Femur (tissue), 1 donor: ENCODE results near the gene CERS1.

Source experiments
- DNase-seq: peaks from one replicate; pipeline ENCODE4 v3.0.0-alpha.2; 2017

Gene CERS1

DNA sequence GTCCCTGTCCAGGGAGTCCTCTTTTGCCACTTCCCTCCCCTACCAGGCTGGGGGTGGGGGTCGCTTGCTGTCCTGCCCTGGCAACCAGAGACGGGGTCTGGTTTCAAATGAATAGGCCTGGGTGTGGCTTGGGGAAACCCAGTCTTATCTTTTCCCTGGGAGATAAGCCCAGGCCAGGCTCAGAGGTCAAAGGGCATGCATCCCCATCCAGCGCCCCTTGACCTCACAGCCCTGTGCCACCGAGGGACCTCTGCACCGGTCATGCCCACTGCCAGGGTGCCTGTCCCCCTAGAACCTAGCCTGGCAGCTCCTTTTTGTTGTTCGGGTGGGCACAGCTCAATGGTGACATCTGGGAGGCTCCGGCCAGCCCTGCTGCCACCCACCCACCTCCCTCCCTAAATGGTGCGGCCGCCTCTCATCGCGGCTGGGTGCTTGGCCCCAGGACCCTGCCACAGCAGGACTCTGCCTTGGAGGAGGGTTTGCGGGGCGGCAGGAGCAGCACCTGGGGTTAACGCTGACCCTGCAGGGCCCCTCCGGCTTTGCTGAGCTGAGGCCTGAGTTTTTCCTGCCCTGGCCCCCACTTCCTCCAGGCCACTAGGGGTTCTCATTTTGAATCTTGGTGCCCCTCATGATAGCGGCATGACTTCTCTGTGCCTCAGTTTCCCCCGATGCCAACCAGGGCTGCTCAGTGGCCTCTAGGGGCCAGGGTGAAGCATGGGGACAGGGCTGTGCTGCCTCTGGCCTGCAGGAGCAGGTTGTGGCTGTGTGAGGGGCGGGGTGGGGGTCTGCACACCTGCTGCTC lies 2.9 kb upstream of the CERS1 start:
- no peak for DNase-seq

DNA sequence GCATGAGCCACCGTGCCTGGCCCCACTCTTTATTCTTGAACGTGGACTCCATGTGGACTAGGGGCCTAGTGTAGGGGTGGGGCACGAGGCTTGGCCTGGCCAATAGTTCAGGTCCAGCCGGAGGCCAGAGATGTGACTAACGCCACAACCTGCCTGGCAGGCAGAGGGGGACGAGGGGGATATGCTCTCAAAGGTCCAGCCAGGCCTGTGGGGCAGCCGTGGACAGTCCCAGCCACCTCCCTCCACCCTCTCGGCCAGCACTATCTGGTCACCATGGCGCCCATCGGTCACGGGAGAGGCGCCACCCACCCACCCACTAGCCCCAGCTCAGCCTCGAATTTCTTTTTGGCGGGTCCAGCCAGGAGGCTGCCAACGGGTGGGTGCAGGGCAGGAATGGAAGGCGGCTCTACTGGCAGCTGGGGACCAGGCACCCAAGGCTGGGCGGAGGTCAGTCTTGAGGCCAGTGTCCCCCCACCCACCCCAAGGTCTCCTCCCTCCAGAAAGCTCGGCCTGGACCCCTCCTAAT lies 2.2 kb upstream of the CERS1 start:
- DNase-seq, result no peak

DNA sequence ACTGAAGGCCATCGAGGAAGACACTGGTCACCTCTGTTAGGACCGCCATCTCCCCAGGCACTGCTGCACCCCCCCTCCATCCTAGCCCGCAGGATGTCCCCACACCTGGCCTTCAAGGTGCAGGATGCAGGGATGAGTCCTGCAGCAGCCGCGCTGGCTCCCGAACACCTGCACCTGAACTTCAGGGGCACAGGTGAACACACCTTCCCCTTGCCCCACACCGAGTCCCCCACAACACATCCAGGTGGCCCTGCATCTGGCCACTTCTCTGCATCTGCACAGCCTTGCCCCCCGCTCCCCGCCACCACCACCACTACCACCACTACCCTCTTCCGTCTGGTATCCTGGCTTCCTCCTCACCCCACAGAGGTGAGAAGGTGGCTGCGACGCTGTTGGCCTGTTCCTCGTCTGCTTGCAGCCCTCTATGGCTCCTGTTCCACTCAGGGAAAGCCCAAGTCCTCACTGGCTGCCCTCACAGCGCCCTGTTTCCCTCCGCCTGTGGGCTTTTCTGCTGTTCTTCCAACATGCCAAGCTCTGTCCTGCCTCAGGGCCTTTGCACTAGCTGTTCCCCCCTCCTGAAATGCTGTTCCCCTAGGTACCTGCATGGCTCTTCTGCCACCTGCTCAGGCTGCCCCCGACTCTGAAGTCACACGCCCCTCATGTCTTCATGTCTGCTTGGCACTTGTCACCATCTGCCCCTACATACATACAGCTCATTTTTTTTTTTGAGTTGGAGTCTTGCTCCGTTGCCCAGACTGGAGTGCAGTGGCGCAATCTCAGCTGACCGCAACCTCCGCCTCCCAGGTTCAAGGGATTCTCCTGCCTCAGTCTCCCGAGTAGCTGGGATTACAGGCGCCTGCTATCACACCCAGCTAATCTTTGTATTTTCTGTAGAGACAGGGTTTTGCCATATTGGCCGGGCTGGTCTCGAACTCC lies 1.4 kb upstream of the CERS1 start:
- no peak for DNase-seq

DNA sequence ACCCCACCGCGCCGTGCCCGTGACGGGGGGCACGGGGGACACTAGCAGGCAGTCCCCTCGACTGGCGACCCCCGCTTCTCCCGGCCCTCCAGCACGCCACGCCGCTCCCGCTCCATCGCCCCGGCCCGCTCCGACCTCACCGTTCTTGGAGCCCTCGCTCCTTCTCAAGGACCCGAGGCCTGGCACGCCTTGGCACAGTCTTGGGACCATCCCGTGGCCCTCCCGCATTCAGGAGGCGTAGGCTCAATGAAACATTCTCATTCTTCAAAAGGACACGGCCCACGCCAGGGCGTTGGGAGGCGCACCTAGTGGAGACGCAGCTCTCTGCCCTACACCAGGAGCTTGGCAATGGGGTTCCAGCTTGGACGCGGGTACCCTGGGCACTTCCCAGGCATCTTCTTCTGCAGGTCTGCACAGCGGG lies 473 bp upstream of the CERS1 start:
- DNase-seq, result peak; percentile 46

DNA sequence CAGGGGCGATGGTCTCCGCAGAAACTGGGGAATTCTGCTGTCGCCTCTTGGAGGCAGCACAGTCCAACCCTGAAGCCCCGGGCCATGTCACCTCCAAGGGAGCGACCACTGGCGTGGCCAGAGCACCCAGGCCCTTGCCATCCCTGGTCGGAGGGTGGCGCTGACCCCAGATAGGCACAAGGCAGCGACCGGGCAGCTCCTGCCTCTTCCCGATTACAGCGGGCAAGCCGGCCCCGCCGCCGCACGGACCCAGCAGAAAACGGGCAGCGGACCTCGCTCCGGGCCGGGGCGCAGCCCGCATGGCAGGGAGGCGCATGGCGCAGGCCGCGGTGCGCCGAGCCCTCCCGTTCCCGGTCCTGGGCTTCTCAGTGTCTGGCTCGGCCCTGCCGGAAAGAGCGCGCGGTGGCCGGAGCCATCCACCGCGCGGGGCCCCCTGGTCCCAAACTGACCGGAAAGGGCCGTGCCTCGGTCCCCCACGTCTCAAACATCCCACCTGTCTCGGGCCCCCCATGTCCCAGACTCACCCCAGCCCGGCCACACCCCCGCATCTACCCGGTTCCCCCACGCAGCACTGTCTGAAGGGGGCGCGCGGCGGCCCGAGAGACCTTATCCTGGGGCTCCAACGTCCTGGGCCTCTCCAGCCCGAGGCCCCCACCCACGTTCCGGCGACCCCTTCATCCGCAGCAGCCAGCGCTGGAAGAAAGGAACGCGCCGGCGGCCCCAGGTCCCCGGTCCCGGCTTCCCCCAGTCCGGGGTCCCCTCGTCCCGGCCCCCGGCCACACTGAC lies 727 bp downstream of the CERS1 start:
- peak; percentile 70 for DNase-seq

- DNase-seq, result peak; percentile 90
These were observed 1.5 kb downstream of the CERS1 start for GRCh38 chr19:18894254-18895037.

GRCh38 chr19:18893587-18894253 lies 2.2 kb downstream of the CERS1 start:
- peak; percentile 56 for DNase-seq

DNA sequence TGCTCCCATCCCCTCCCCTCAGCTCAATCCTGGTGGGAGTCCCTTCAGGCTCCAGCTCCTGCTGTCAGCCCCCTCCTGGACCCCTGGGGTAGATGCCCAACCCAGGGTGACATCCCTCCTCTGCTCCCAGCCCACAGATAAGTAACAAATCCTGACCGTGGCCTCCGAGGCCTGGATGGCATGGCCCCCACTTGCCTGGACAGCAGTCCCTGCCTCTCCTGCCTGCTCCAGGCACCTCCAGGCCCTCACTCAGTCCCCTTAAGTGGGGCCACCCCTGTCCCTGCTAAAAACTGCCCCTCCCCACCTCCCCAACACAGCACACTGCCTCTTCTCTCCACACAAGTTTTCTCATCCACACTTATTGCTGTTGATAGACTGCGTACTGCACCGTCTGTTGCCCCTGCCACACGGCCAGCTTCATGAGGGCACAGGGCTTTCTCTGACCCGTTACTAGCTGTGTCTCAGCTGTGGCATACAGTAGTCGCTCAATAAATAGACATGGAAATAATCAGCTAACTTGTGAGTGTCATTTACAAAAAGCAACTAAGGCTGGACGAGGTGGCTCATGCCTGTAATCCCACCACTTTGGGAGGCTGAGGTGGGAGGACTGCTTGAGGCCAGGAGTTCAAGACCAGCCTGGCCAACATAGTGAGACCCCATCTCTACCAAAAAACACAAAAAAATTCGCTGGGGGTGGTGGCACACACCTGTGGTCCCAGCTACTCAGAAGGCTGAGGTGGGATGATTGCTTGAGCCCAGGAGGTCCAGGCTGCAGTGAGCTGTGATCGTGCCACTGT lies 5.8 kb downstream of the CERS1 start:
- no peak for DNase-seq

DNA sequence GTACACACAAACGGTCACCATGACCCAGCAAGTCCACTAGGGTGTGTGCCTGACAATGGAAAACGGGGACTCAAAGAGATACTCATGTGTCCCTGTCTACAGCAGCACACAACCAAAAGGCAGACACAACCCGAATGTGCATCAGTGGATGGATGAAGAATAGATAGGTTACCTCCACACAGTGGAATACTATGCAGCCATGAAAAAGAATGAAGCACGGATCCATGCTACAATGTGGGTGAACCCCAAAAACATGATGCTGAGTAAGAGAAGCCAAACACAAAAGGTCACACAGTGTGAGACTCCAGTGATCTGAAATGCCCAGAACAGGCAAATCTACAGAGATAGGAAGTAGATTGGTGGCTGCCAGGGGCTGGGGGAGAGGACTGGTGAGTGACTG lies 9.0 kb downstream of the CERS1 start:
- DNase-seq, result no peak

DNA sequence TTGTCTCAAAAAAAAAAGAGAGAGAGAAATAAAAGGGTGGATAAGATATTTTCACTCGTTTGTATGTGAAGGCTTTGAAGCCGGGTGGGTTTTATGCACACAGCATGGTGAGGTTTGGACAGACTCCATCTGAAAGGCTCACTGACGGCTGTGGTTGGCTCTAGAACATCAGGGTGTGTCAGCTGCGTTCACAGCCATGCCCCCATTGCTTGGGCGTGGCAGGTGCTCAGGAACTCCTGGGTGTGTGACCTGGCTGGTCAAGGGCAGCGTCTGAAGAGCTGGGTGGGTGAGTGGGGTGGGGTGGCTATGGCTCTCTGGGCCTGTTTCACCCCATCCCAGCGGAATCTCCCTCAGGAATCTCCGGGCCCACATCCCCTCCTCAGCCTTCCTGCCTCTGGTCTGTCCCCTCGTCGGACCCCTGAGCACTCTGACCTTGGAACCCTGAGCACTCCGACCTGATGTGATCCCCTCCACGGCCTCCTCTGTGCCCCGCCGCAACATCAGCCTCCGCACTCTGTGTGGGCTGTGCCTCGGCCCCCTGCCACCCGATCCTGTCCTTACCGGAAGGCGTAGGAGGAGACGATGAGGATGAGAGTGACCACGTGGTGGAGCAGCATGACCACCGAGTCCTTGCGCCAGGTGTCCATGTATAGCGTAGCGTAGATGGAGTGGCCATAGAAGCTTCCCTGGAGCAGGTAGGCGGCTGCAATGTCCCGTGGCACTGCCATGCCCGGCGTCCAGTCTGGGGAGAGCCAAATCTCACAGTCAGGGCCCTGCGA lies 12.2 kb downstream of the CERS1 start:
- no peak for DNase-seq

DNA sequence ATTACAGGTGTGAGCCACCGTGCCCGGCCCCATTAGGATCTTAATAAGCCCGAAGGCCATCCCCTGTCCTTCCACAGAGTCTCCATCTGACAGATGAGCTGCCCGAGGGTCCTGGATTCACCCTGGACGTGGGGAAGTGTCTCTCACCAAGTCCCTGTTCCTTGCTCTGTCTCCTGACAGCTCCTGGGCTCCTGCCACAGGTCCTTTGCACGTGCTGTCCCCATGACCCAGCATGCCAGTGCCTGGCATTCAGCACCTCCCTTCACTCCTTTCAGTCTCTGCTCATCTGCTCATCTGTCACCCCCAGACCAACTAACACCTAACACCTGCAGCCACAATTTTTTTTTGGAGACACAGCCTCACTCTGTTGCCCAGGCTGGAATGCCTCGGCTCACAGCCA lies 14.5 kb downstream of the CERS1 start:
- no peak for DNase-seq

- DNase-seq, result no peak
These were observed 16.2 kb downstream of the CERS1 start for GRCh38 chr19:18879579-18880373.

DNA sequence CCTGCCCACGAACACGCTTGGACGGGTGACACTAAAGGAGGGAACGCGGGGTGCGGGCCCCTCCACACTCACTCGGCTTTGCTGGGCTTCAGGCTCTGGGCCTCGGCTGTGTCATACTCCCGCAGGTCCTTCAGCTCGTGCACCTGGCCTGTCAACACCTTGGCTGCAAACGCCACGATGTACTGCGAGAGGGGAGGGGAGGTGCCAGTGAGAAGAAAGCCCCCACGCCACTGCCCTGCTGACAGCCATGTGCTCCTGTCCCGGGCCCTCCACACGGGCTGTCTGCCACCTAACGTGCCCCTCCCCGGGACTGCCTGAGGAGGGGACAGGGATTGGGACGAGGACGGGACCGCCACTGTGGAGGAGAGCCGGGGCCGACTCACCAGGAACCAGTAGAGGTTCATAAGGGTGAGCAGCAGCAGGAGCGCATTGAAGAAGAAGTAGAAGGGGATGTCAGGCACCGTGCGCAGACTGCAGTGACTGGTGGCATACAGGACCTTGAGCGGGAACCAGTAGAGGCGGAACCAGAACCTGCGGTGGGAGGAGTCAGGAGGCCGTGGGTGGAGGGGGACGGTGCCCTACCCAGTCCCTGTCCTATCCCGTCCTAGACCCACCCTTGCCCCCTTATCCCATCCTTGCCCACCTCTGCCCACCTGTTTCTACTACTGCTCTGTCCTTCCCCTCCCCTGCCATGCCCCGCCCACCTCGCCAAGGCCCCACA lies 16.9 kb downstream of the CERS1 start:
- no peak for DNase-seq

DNA sequence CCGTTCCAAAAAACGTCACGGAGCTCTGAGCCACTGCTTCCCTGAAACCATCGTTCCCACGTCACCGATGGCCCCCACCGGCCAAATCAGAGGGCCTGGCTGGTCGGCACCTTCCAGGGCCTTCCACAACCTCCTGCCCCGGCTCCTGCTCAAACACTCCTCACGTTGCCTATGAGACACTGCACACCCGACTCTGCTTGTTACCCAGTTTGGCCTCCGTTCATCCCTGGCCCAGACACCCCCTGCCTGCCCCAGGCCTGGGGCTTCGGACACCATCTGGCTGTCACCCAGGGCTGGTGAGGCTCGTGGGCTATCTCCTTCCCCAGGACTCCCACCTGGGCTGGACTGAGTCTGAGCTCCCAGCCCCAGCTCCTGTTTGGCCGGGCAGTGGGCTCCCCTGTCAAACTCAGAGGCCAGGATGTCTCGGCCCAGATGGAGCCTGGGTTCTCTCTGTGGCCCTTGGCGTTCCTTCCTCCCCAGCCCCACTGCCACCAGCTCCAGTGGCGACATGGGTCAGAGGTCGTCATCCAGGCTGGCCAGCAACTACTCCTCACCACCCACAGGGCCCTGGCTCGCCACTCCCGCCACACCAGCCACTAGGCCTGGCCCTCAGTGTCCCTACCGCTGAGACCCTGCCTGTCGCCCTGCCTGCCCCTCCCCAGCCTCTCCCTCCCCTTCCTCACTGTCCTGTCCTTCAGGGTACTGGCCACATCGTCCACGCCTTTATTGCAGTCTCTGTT lies 17.7 kb downstream of the CERS1 start:
- DNase-seq, result no peak

DNA sequence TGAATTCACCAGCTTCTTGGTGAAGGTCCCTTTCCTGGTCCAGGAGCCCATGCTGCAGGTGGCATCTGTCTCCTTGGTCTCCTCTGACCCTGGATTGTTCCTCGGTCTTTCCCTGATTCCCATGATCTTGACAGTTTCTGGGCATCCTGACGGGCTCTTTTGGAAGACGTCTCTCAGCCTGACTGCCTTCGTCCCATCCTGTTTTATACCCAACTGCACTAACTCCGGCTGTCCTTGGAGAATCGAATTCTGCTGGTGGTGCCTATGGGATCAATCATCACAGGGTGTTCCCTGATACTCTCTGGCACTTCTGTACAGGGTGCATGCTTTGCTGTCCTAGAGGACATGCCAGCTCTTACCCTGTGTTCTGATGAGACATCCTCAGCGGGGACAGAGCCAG lies 19.1 kb downstream of the CERS1 start:
- DNase-seq, result no peak

GRCh38 chr19:18875726-18876125 lies 20.2 kb downstream of the CERS1 start:
- no peak for DNase-seq

DNA sequence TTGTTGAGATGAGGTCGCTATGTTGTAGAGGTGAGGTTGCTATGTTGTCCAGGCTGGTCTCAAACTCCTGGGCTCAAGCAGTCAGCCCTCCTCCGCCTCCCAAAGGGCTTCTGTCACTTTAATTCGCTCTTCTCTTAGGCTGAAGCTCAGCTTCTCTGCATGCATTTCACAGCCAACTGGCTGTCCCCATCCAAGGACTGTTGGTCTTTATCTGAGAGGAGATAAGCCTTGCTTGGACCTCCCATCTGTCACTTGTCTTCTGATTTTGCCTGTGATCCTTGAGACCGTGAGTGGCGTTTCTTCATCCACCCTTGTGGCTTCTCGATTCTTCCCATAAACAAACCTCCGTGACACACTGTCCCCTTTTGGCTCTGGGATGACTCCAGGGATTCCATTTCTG lies 24.4 kb downstream of the CERS1 start:
- no peak for DNase-seq
